HG03432 (cell line): Measurements from ENCODE around the gene TAAR2.
"Not testable (repeated sequence)": the region's sequence is repeated elsewhere in the genome, so short reads cannot be mapped to it uniquely, and the experiment has no call there.

ENCODE experiments used
- ATAC-seq: cut with Tn5 transposase; IDR thresholded peaks from one replicate; pipeline ENCODE4 v1.9.1; 2021; ENCODE audit warnings: mild to moderate bottlenecking, moderate library complexity; ENCODE audit not compliant: unreplicated experiment

Gene TAAR2

GRCh38 chr6:132624175-132624574 lies at the start of gene TAAR2:
TSS of gene TAAR2 (minus strand) at chr6:132624275. CDS start at chr6:132624275, 0 bp downstream.
- no peak for ATAC-seq

- no peak for ATAC-seq
Observed at GRCh38 chr6:132673376-132674094, 49.5 kb upstream of the TAAR2 start.

- ATAC-seq = no peak
Observed at GRCh38 chr6:132671295-132671694, 47.2 kb upstream of the TAAR2 start.

- no peak for ATAC-seq
Observed at GRCh38 chr6:132669690-132670291, 45.7 kb upstream of the TAAR2 start.

- no peak for ATAC-seq
Observed at GRCh38 chr6:132666118-132666517, 42.0 kb upstream of the TAAR2 start.

- no peak for ATAC-seq
Observed at GRCh38 chr6:132664309-132665034, 40.4 kb upstream of the TAAR2 start.

- ATAC-seq = no peak
Observed at GRCh38 chr6:132663661-132664060, 39.6 kb upstream of the TAAR2 start.

GRCh38 chr6:132661906-132662305 lies 37.8 kb upstream of the TAAR2 start:
- no peak for ATAC-seq

GRCh38 chr6:132659082-132659481 lies 35.0 kb upstream of the TAAR2 start, which contains the start of gene TAAR1:
TSS of gene TAAR1 (minus strand) at chr6:132659182. CDS start at chr6:132646003, 13,179 bp downstream.
- ATAC-seq = no peak

GRCh38 chr6:132651062-132651461 lies 27.0 kb upstream of the TAAR2 start:
- peak; percentile 41 for ATAC-seq

- no peak for ATAC-seq
Observed at GRCh38 chr6:132650429-132650828, 26.4 kb upstream of the TAAR2 start.

GRCh38 chr6:132648828-132649227 lies 24.8 kb upstream of the TAAR2 start:
- no peak for ATAC-seq

GRCh38 chr6:132648356-132648755 lies 24.3 kb upstream of the TAAR2 start:
- peak; percentile 82 for ATAC-seq

- ATAC-seq = peak; percentile 62
Observed at GRCh38 chr6:132643547-132643946, 19.5 kb upstream of the TAAR2 start.

GRCh38 chr6:132637135-132637534 lies 13.1 kb upstream of the TAAR2 start:
- ATAC-seq = not testable (repeated sequence)

- not testable (repeated sequence) for ATAC-seq
Observed at GRCh38 chr6:132635906-132636305, 11.8 kb upstream of the TAAR2 start.

- not testable (repeated sequence) for ATAC-seq
Observed at GRCh38 chr6:132635288-132635687, 11.2 kb upstream of the TAAR2 start.

- no peak for ATAC-seq
Observed at GRCh38 chr6:132634796-132635195, 10.7 kb upstream of the TAAR2 start.

- no peak for ATAC-seq
Observed at GRCh38 chr6:132633362-132633761, 9.3 kb upstream of the TAAR2 start.

- ATAC-seq = no peak
Observed at GRCh38 chr6:132623106-132623845, 799 bp downstream of the TAAR2 start.

GRCh38 chr6:132616677-132617076 lies 7.4 kb downstream of the TAAR2 start:
- no peak for ATAC-seq
